NB4 (cell line): ENCODE data around the gene RASGEF1C.

Experiments used
- DNase-seq: peaks from one replicate; pipeline ENCODE4 v3.0.0; 2010; ENCODE audit warnings: low read depth
- H3K4me3 ChIP-seq: one replicate; pipeline ENCODE4 v1.5.1; 2011; ENCODE audit warnings: mild to moderate bottlenecking, low read depth, low read length, moderate library complexity
- MYC ChIP-seq: IDR thresholded peaks from 2 replicates; pipeline ENCODE4 v1.6.1; 2011; ENCODE audit warnings: low read depth, low read length
- POLR2A ChIP-seq: IDR thresholded peaks from 2 replicates; pipeline ENCODE4 v1.6.1; 2011; ENCODE audit warnings: mild to moderate bottlenecking; ENCODE audit not compliant: insufficient read length; ENCODE audit errors: extremely low read depth
- TF ChIP-seq, protein P1 (sequence below): IDR thresholded peaks from 2 replicates; pipeline ENCODE4 v1.6.1; 2011; ENCODE audit warnings: low read depth, low read length
- TF ChIP-seq, protein P2 (sequence below): IDR thresholded peaks from one replicate; pipeline ENCODE4 v1.5.1; 2012; ENCODE audit warnings: low read depth, low read length

The RASGEF1C gene

DNA sequence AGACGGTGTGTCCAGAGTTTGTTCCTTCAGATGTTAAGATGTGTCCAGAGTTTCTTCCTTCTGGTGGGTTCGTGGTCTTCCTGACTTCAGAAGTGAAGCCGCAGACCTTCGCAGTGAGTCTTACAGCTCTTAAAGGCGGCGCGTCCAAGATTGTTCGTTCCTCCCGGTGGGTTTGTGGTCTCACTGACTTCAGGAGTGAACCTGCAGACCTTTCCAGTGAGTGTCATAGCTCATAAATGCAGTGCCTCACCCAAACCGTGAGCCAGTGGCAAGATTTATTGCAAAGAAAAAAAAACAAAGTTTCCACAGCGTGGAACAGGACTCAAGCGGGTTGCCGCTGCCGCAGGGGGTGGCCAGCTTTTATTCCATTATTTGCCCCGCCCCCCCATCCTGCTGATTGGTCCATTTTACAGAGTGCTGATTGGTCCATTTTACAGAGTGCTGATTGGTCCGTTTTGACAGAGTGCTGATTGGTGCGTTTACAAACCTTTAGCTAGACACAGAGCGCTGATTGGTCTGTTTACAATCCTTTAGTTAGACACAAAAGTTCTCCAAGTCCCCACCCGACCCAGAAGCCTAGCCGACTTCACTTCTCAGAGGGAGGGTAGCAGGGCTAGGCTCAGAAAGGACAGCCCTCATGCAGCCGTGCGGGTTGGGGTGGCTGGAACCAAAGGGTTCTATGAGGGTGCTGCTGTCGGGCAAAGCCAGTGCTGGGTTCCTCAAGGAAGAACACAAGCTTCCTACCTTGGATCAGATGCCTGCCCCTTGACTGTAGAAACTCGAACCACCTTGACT, 128.3 kb downstream of the RASGEF1C start:
- no peak for DNase-seq
- TF ChIP-seq POLR2A, result no peak
- TF ChIP-seq, protein P1, sequence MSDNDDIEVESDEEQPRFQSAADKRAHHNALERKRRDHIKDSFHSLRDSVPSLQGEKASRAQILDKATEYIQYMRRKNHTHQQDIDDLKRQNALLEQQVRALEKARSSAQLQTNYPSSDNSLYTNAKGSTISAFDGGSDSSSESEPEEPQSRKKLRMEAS, result no peak
- TF ChIP-seq, protein P2, sequence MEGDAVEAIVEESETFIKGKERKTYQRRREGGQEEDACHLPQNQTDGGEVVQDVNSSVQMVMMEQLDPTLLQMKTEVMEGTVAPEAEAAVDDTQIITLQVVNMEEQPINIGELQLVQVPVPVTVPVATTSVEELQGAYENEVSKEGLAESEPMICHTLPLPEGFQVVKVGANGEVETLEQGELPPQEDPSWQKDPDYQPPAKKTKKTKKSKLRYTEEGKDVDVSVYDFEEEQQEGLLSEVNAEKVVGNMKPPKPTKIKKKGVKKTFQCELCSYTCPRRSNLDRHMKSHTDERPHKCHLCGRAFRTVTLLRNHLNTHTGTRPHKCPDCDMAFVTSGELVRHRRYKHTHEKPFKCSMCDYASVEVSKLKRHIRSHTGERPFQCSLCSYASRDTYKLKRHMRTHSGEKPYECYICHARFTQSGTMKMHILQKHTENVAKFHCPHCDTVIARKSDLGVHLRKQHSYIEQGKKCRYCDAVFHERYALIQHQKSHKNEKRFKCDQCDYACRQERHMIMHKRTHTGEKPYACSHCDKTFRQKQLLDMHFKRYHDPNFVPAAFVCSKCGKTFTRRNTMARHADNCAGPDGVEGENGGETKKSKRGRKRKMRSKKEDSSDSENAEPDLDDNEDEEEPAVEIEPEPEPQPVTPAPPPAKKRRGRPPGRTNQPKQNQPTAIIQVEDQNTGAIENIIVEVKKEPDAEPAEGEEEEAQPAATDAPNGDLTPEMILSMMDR, result no peak
- no peak for TF ChIP-seq MYC
- no peak overlapping the region for H3K4me3 ChIP-seq

DNA sequence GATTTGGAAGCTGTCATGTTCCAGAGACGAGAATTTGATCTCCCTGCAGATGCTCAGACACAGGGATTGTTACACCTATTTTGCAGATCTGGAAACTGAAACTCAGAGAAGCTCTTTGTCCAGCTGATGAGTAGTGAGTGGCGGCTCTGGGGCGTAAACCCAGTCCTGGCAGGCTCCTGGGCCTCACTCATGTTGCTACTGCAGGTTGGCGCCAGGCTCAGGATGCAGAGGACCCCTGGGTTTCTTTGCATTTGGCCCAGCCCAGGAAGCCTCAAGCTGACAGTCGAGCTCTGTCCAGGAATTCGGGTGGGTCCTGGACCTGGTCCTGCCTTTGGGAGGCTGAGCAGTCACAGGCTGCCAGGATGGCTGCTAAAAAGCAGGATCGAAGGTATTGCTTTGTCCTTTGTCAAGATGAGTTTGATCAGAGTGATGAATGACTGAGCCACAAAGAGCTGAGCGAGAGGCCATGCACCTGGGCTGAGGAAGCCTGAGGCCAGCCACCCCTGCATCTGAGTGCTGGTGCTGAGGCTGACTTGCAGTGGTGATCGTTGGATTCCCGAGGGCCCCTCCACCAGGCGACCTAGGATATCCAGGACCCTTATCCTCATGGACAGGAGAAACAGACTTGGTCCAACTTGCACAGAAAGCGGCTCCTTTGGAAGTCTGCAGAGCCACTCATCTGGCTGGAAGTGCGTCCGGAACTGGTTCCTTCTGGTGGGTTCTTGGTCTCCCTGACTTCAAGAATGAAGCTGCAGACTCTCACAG, 129.1 kb downstream of the RASGEF1C start:
- H3K4me3 ChIP-seq, result no peak overlapping the region
- DNase-seq, result no peak
- TF ChIP-seq POLR2A, result no peak
- no peak for TF ChIP-seq MYC

DNA sequence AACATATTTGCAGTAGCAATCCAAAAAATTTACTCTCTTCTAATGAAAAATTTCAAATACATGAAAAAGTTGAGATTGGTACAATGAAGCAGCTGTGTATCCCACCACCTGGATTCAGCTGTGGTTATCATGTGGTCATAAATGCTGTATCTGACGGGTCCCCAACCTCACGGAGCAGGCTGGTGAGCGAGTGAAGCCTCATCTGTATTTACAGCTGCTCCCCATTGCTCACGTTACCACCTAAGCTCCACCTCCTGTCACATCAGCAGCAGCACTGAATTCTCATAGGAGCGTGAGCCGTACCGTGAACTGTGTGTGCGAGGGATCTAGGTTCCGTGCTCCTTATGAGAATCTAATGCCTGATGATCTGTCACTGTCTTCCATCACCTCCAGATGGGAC, 130.7 kb downstream of the RASGEF1C start:
- TF ChIP-seq MYC (no peak), POLR2A (no peak)
- TF ChIP-seq, protein P2, result no peak
- TF ChIP-seq, protein P1, result no peak
- DNase-seq, result no peak
- H3K4me3 ChIP-seq, result no peak overlapping the region

DNA sequence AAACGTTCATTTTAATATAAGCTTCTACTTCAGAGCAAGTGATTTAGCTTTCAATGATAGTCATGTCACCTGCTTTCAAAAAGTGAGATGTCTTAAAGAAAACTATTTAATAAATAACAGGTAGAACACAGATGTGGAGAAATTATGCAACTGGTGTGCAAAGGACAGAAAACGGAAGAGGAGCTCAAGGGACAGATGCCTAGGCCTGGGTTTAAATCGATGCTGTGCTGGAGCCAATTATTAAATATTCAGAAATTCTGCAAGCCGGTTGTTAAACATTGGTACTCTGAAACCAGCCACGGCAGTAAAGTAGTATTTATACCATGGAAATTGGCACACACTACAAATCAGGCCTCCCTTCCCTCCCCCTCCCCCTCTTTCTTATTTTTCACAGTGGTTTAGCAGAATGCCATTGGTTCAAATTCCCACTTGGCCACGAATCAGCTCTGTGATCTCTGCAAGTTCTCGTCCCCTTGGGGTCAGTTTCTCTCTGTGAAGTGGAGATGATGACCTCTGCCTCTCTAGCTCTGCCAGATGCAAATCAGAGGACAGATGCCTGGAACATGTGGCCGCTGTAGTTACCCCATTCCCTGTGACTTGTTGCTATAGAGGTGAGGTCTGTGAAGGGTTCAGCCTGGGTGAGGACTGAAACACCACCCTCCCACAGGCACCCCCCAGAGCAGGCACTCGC, 131.3 kb downstream of the RASGEF1C start:
- no peak overlapping the region for H3K4me3 ChIP-seq
- TF ChIP-seq MYC, result no peak
- no peak for TF ChIP-seq POLR2A
- TF ChIP-seq, protein P2, result no peak
- TF ChIP-seq, protein P1, result no peak
- DNase-seq, result no peak

DNA sequence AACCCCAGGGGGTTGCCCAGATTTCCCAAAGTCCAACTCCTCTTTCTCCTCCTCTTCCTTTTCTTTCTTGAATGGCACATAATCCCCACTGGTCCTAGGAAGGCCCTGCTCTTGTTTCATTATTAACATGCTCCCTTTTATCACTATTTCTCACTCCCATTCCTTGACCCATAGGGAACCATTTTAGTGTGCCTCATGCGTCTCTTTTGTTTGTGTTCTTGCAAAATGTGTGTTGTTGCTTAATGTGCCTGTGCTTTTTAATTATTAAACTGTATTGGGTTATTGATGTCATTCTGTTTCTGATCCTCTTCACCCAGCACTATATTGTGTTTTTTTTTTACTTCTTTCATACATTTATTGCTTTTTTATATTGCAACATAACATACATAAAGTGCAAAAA, 133.3 kb downstream of the RASGEF1C start:
- no peak overlapping the region for H3K4me3 ChIP-seq
- DNase-seq, result no peak
- TF ChIP-seq, protein P1, result no peak
- TF ChIP-seq MYC (no peak), POLR2A (no peak)
- TF ChIP-seq, protein P2, result no peak

DNA sequence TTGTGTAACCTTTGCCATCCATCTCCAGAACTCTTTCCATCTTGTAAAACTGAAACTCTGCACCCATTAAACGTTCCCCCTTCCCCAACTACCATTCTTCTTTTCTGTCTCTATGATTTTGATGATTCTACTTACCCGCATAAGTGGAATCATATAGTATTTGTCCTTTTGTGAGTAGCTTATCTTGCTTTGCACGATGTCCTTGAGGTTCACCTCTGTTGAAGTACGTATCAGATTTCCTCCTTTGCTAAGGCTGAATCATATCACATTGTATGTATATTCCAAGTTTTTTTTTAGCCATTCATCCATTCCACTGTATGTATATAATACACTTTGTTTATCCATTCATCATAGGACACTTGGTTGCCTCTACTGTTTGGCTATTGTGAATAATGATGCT, 134.5 kb downstream of the RASGEF1C start:
- no peak for DNase-seq
- no peak for TF ChIP-seq POLR2A
- TF ChIP-seq, protein P1, result no peak
- TF ChIP-seq MYC, result no peak
- TF ChIP-seq, protein P2, result no peak

More for the DNA sequence above, 134.5 kb downstream of the RASGEF1C start:
- no peak overlapping the region for H3K4me3 ChIP-seq
